Measurements from ENCODE around the gene CNGA3. TPM values are rescaled to one million over a fixed set of nuclear protein-coding genes. Genes with fewer than 3 reads are reported as not detected.

CNGA3 gene
- total RNA-seq, 2 experiments from 2014 or later = not detected

DNA sequence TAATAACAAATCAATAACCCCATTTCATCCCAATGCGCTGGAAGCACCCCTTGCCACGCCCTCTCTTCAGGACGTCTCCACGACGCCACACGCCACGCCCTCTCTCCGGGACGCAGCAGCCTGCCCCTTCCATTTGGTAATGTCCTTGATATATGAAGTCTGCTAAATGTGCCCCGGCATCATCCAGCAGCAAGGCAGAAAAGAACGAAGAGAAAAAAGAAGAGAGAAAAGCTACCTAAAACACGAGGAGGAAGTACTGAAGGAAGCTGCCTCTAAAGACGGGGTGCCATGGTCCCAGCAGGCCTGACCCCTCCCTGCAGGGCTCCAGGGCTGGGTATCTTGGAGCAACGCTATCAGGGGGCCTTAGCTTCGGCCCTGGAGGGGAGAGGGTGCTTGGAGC, 41.8 kb downstream of the CNGA3 start:
- TF ChIP-seq EZH2phosphoT487 (IDR thresholded peaks at IDR 0.05; ENCODE audit: borderline replicate concordance, low read depth, low read length) (no peak), CTCF (conservative IDR thresholded peaks at IDR 0.05; ENCODE audit: low read length) (no peak)
- intact Hi-C loops (cut with micrococcal nuclease; ENCODE audit: unreplicated experiment) = loop anchor here (5.0 to 10.0 kb wide), 2 partner anchors 613 to 676 kb away; partner anchors contain the start of gene ZAP70
- POLR2A ChIA-PET = no interaction called here

DNA sequence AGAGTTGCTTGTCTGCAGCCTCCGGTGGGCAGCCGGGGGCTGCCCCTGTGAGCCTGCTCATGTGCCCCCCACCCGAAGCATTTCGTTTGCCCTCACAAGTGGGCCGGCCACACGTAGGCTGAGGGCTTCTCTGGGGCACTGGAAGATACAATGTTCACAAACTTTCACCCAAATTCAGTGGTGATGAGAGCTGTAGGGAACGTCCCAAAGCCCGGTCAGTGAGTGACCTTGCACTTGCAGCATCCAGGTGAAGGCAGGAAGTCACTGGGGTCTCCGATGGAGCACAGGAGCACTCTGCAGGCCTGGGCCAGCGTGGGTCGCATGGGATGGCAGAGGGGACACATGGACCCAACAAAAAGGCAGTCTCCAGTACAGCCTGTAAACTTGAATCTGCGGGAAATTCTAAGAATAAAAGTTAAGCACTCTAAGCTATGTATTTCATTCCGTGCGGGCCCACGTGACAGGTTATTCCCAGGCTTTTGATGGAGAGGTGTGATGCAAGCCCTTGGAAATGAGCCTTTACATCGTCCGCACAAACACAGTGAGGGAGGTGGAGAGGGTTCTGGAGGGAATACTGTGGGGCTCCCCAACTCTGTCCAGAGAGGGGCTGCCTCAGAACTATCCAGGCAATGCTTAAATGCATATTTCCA, 42.5 kb downstream of the CNGA3 start:
- H2AFZ ChIP-seq (ENCODE audit: low read length) = no peak overlapping the region
- no peak overlapping the region for H3K4me3 ChIP-seq (ENCODE audit: low read depth, low read length, poor library complexity, severe bottlenecking)
- no peak overlapping the region for H3K4me2 ChIP-seq (ENCODE audit: low read length)
- H3K4me1 ChIP-seq (ENCODE audit: insufficient read depth, low read length, poor library complexity, severe bottlenecking) = no peaks in the 10 kb centered on the region
- H3K36me3 ChIP-seq (ENCODE audit: insufficient read depth, low read length) = no peaks in the 10 kb centered on the region
- no peaks in the 10 kb centered on the region for H3K9me3 ChIP-seq (ENCODE audit: low read length)
- H4K20me1 ChIP-seq (ENCODE audit: insufficient read depth, low read length) = no peaks in the 10 kb centered on the region
- no peaks in the 10 kb centered on the region for H3K79me2 ChIP-seq (ENCODE audit: insufficient read depth, low read depth, low read length)
- CTCF ChIA-PET (ENCODE audit: unreplicated experiment) = no interaction called here
- no peak for DNase-seq (ENCODE audit: low spot score)
- no TSS peak for BruUV-seq (replicated peaks)
- H3K27ac ChIP-seq (ENCODE audit: low read depth, low read length, poor library complexity, severe bottlenecking) = no peak overlapping the region
- POLR2A ChIA-PET = no interaction called here
- intact Hi-C loops (cut with micrococcal nuclease; ENCODE audit: unreplicated experiment) = loop anchor here (5.0 to 10.0 kb wide), 2 partner anchors 614 to 676 kb away; partner anchors contain the start of gene ZAP70
- H3K9me2 ChIP-seq (ENCODE audit: insufficient read depth, low read length) = no peaks in the 10 kb centered on the region
- no peak for TF ChIP-seq EZH2phosphoT487 (IDR thresholded peaks at IDR 0.05; ENCODE audit: borderline replicate concordance, low read depth, low read length)
- no peak for TF ChIP-seq CTCF (conservative IDR thresholded peaks at IDR 0.05; ENCODE audit: low read length)

More for the DNA sequence above, 41.8 kb downstream of the CNGA3 start:
- Histone ChIP-seq H3K27ac (ENCODE audit: low read depth, low read length, poor library complexity, severe bottlenecking) (no peak overlapping the region), H3K4me1 (ENCODE audit: insufficient read depth, low read length, poor library complexity, severe bottlenecking) (no peaks in the 10 kb centered on the region), H2AFZ (ENCODE audit: low read length) (no peak overlapping the region), H3K9me2 (ENCODE audit: insufficient read depth, low read length) (no peaks in the 10 kb centered on the region), H3K4me3 (ENCODE audit: low read depth, low read length, poor library complexity, severe bottlenecking) (no peak overlapping the region), H4K20me1 (ENCODE audit: insufficient read depth, low read length) (no peaks in the 10 kb centered on the region), H3K79me2 (ENCODE audit: insufficient read depth, low read depth, low read length) (no peaks in the 10 kb centered on the region), H3K36me3 (ENCODE audit: insufficient read depth, low read length) (no peaks in the 10 kb centered on the region), H3K4me2 (ENCODE audit: low read length) (no peak overlapping the region), H3K9me3 (ENCODE audit: low read length) (no peaks in the 10 kb centered on the region)
- no peak for DNase-seq (ENCODE audit: low spot score)
- CTCF ChIA-PET (ENCODE audit: unreplicated experiment) = no interaction called here
- BruUV-seq (replicated peaks) = no TSS peak

- POLR2A ChIA-PET = no interaction called here
- H4K20me1 ChIP-seq (ENCODE audit: insufficient read depth, low read length) = no peaks in the 10 kb centered on the region
- CTCF ChIA-PET (ENCODE audit: unreplicated experiment) = no interaction called here
- intact Hi-C loops (cut with micrococcal nuclease; ENCODE audit: unreplicated experiment) = loop anchor here (5.0 to 10.0 kb wide), 2 partner anchors 614 to 677 kb away; partner anchors contain the start of gene ZAP70
- no TSS peak for BruUV-seq (replicated peaks)
- no peaks in the 10 kb centered on the region for H3K9me2 ChIP-seq (ENCODE audit: insufficient read depth, low read length)
- no peak overlapping the region for H2AFZ ChIP-seq (ENCODE audit: low read length)
- H3K4me3 ChIP-seq (ENCODE audit: low read depth, low read length, poor library complexity, severe bottlenecking) = no peak overlapping the region
- DNase-seq (ENCODE audit: low spot score) = no peak
- no peak overlapping the region for H3K4me2 ChIP-seq (ENCODE audit: low read length)
- TF ChIP-seq EZH2phosphoT487 (IDR thresholded peaks at IDR 0.05; ENCODE audit: borderline replicate concordance, low read depth, low read length) = no peak
- TF ChIP-seq CTCF (conservative IDR thresholded peaks at IDR 0.05; ENCODE audit: low read length) = no peak
- no peaks in the 10 kb centered on the region for H3K79me2 ChIP-seq (ENCODE audit: insufficient read depth, low read depth, low read length)
- no peak overlapping the region for H3K27ac ChIP-seq (ENCODE audit: low read depth, low read length, poor library complexity, severe bottlenecking)
- H3K9me3 ChIP-seq (ENCODE audit: low read length) = no peaks in the 10 kb centered on the region
- H3K36me3 ChIP-seq (ENCODE audit: insufficient read depth, low read length) = no peaks in the 10 kb centered on the region
- no peaks in the 10 kb centered on the region for H3K4me1 ChIP-seq (ENCODE audit: insufficient read depth, low read length, poor library complexity, severe bottlenecking)
Observed at GRCh38 chr2:98389251-98389605, 43.0 kb downstream of the CNGA3 start.

Measured in OCI-LY7 (cell line).